ENCODE measurements around the gene ZNF783.

The ZNF783 gene

GRCh38 chr7:149286811-149287400 is 24.9 kb downstream of the ZNF783 start:
- Histone ChIP-seq H3K27ac (ENCODE audit: insufficient read depth, low read depth, low read length, poor library complexity, severe bottlenecking) (no peak overlapping the region), H3K9me3 (ENCODE audit: control insufficient read depth, low read length) (no peaks in the 10 kb centered on the region), H3K4me3 (ENCODE audit: insufficient read depth, low read depth, low read length) (no peak overlapping the region), H3K4me1 (ENCODE audit: control insufficient read depth, insufficient read depth, low read length) (peaks cover 8% of the 10 kb centered on the region), H3K27me3 (ENCODE audit: control insufficient read depth, insufficient read depth, low read length, poor library complexity, severe bottlenecking) (peaks cover 17% of the 10 kb centered on the region), H3K36me3 (ENCODE audit: control insufficient read depth, insufficient read depth, low read length) (peaks cover 5% of the 10 kb centered on the region)
- WGBS, 2 experiments, result 94 to 95% methylated on average over 6 of the region's 6 CpGs

DNA sequence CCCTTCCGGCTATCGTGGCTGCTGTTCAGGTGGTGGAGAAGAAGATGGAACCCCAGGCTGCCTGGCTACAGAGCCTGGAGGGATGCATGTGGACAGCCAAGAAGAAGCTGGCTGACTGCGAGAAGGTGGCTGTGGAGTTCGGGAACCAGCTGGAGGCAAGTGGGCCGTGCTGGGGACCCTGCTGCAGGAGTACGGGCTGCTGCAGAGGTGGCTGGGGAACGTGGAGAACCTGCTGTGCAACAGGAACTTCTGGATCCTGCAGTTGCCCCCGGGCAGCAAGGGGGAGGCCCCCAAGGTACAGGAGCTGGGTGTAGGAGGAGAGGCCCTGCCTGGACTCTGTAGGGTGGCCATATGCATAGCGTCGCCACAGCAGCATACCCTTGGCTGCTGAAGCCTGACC is 25.6 kb downstream of the ZNF783 start:
- peaks cover 17% of the 10 kb centered on the region for H3K27me3 ChIP-seq (ENCODE audit: control insufficient read depth, insufficient read depth, low read length, poor library complexity, severe bottlenecking)
- no peaks in the 10 kb centered on the region for H3K36me3 ChIP-seq (ENCODE audit: control insufficient read depth, insufficient read depth, low read length)
- peaks cover 8% of the 10 kb centered on the region for H3K4me1 ChIP-seq (ENCODE audit: control insufficient read depth, insufficient read depth, low read length)
- no peaks in the 10 kb centered on the region for H3K9me3 ChIP-seq (ENCODE audit: control insufficient read depth, low read length)
- WGBS, 2 experiments, result 91 to 92% methylated on average over 10 of the region's 10 CpGs
- H3K27ac ChIP-seq (ENCODE audit: insufficient read depth, low read depth, low read length, poor library complexity, severe bottlenecking), result no peak overlapping the region
- no peak overlapping the region for H3K4me3 ChIP-seq (ENCODE audit: insufficient read depth, low read depth, low read length)

GRCh38 chr7:149289262-149289661 is 27.3 kb downstream of the ZNF783 start:
- 93 to 94% methylated on average over 8 of the region's 8 CpGs for WGBS, 2 experiments
- Histone ChIP-seq H3K27ac (ENCODE audit: insufficient read depth, low read depth, low read length, poor library complexity, severe bottlenecking) (no peak overlapping the region), H3K27me3 (ENCODE audit: control insufficient read depth, insufficient read depth, low read length, poor library complexity, severe bottlenecking) (peaks cover 16% of the 10 kb centered on the region), H3K36me3 (ENCODE audit: control insufficient read depth, insufficient read depth, low read length) (no peaks in the 10 kb centered on the region), H3K9me3 (ENCODE audit: control insufficient read depth, low read length) (no peaks in the 10 kb centered on the region), H3K4me1 (ENCODE audit: control insufficient read depth, insufficient read depth, low read length) (peaks cover 8% of the 10 kb centered on the region), H3K4me3 (ENCODE audit: insufficient read depth, low read depth, low read length) (no peak overlapping the region)

DNA sequence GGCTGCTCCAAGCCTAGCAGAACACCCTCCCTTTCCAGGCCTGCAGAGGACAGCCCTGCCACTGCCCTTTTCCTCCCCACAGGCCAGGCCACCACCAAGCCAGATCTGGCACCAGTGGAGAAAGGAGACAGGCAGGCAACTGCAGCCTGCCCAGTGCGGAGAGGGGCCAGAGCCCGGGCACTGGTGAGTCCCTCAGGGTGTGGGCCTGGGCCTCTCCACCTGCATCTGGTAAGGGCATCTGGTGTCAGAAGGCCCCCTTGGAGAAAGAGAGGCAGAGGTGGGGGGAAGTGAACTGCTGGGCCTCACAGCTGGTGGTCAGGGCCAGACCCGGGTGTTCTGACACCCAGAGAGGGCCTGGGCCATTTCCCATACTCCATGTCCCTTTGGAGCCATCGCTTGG is 27.9 kb downstream of the ZNF783 start:
- Histone ChIP-seq H3K36me3 (ENCODE audit: control insufficient read depth, insufficient read depth, low read length) (no peaks in the 10 kb centered on the region), H3K4me1 (ENCODE audit: control insufficient read depth, insufficient read depth, low read length) (peaks cover 8% of the 10 kb centered on the region), H3K27me3 (ENCODE audit: control insufficient read depth, insufficient read depth, low read length, poor library complexity, severe bottlenecking) (peaks cover 11% of the 10 kb centered on the region), H3K4me3 (ENCODE audit: insufficient read depth, low read depth, low read length) (no peak overlapping the region), H3K27ac (ENCODE audit: insufficient read depth, low read depth, low read length, poor library complexity, severe bottlenecking) (no peak overlapping the region), H3K9me3 (ENCODE audit: control insufficient read depth, low read length) (no peaks in the 10 kb centered on the region)
- WGBS, 2 experiments, result 93 to 96% methylated on average over 4 of the region's 4 CpGs

DNA sequence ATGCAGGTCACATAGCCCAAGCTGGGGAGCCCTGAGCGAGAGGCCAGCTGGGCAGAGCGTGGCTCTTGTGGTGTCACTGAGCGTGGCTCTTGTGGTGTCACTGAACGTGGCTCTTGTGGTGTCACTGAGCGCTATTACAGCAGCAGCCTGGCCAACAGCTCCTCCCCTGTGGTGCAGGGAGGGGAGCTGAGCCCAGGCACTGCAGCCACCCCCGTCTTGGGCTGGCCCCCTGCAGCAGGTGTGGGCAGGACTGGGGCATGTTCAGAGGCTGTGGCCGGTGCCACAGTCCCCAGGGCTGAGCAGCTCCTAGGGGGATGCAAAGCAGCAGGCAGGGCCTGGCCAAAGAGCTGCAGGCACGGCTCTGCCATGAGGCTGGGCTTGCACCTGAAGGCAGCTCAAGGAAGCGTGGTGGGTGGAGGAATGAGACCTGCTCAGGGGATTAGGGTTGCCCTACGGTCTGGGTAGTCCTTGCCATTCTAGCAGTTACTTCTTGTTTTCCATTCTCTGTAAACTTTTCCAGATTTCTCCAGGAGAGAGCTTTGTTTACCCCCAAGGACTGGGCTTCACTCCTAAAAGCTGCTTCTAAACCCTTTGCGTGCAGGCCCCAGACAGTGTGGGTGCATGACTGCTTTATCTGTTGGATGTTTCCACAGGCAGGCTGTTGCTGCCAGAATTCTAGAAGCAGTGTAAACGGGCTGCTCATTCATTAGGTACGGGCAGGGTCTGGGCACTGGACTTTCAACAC is 29.2 kb downstream of the ZNF783 start:
- Histone ChIP-seq H3K4me1 (ENCODE audit: control insufficient read depth, insufficient read depth, low read length) (peaks cover under 1% of the 10 kb centered on the region), H3K4me3 (ENCODE audit: insufficient read depth, low read depth, low read length) (no peak overlapping the region), H3K27me3 (ENCODE audit: control insufficient read depth, insufficient read depth, low read length, poor library complexity, severe bottlenecking) (peaks cover 1% of the 10 kb centered on the region), H3K9me3 (ENCODE audit: control insufficient read depth, low read length) (no peaks in the 10 kb centered on the region), H3K27ac (ENCODE audit: insufficient read depth, low read depth, low read length, poor library complexity, severe bottlenecking) (no peak overlapping the region), H3K36me3 (ENCODE audit: control insufficient read depth, insufficient read depth, low read length) (no peaks in the 10 kb centered on the region)
- 86 to 88% methylated on average over 13 of the region's 13 CpGs for WGBS, 2 experiments

DNA sequence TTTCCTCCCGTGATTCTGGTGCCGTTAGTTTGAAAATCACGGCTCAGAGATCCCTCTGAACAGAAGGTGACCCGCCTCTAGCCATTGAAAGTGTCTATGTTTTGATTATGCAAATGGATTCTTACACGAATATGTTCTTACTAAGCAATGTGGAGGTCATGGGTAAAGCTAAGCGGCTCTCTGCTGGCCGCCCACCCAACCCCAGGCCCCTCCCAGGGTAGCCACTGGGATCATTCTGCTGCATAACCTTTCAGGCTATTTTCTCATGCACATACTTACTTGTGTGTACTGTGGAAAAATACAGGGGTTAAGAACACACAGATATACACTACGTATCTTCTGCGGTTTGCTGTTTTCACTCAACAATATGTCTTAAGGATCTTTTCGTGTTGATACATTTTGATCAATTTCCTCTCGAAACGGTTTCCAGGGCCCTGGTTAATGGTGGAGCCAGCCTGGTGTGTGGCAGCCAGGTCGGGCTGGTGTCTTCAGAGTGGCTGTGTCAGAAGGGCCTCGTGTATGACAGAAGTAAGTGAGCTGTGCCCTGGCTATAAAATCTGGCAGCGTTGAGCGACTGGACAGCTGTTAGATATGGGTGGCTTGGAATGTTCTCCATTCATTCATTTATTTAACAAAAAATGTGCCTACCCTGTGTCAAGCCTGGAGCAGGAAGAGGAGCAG is 29.9 kb downstream of the ZNF783 start:
- no peaks in the 10 kb centered on the region for H3K27me3 ChIP-seq (ENCODE audit: control insufficient read depth, insufficient read depth, low read length, poor library complexity, severe bottlenecking)
- H3K4me1 ChIP-seq (ENCODE audit: control insufficient read depth, insufficient read depth, low read length), result no peaks in the 10 kb centered on the region
- no peaks in the 10 kb centered on the region for H3K9me3 ChIP-seq (ENCODE audit: control insufficient read depth, low read length)
- H3K36me3 ChIP-seq (ENCODE audit: control insufficient read depth, insufficient read depth, low read length), result no peaks in the 10 kb centered on the region
- 93 to 94% methylated on average over 16 of the region's 16 CpGs for WGBS, 2 experiments
- H3K27ac ChIP-seq (ENCODE audit: insufficient read depth, low read depth, low read length, poor library complexity, severe bottlenecking), result no peak overlapping the region
- no peak overlapping the region for H3K4me3 ChIP-seq (ENCODE audit: insufficient read depth, low read depth, low read length)

DNA sequence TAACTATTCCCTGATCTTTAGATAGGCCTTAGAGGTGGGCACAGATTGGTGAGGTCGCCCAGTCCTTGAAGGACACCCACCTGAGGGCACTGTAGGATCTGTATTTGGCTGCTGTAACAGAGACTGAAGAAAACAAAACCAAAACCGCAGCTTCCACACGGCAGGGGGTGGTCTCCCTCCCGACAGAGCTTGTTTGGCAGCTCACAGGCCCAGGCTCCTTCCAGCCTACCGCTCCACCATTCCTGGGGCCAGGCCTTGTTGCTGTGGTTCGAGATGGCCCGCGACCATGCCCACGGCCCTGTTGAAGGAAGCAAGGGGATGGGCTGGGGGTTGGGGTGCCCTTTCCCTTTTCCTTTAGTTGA is 30.4 kb downstream of the ZNF783 start:
- Histone ChIP-seq H3K27me3 (ENCODE audit: control insufficient read depth, insufficient read depth, low read length, poor library complexity, severe bottlenecking) (no peaks in the 10 kb centered on the region), H3K27ac (ENCODE audit: insufficient read depth, low read depth, low read length, poor library complexity, severe bottlenecking) (no peak overlapping the region), H3K4me3 (ENCODE audit: insufficient read depth, low read depth, low read length) (no peak overlapping the region), H3K36me3 (ENCODE audit: control insufficient read depth, insufficient read depth, low read length) (no peaks in the 10 kb centered on the region), H3K4me1 (ENCODE audit: control insufficient read depth, insufficient read depth, low read length) (no peaks in the 10 kb centered on the region), H3K9me3 (ENCODE audit: control insufficient read depth, low read length) (no peaks in the 10 kb centered on the region)
- 77 to 83% methylated on average over 9 of the region's 9 CpGs for WGBS, 2 experiments

DNA sequence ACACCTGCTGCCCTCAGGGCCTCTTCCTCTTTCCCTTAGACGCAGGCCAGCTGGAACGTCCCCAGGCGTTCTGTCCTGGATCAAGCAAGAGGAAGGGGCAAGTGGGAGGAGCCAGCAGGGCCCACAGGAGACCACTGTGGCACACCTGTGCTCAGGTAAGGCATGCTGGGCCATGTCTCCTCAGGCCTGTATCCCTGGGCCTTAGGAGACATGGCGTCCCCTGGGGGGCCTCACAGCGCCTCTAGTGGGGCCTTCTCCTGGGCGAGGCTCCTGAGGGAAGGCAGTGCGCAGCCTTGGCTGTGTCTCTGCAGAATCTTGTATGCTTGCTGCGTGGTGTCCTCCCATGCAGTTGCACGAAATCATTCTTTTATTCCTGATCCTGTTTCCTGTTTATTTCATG is 31.3 kb downstream of the ZNF783 start:
- H3K27me3 ChIP-seq (ENCODE audit: control insufficient read depth, insufficient read depth, low read length, poor library complexity, severe bottlenecking), result no peaks in the 10 kb centered on the region
- no peak overlapping the region for H3K4me3 ChIP-seq (ENCODE audit: insufficient read depth, low read depth, low read length)
- H3K4me1 ChIP-seq (ENCODE audit: control insufficient read depth, insufficient read depth, low read length), result no peaks in the 10 kb centered on the region
- H3K9me3 ChIP-seq (ENCODE audit: control insufficient read depth, low read length), result no peaks in the 10 kb centered on the region
- H3K36me3 ChIP-seq (ENCODE audit: control insufficient read depth, insufficient read depth, low read length), result no peaks in the 10 kb centered on the region
- 94 to 95% methylated on average over 9 of the region's 9 CpGs for WGBS, 2 experiments
- H3K27ac ChIP-seq (ENCODE audit: insufficient read depth, low read depth, low read length, poor library complexity, severe bottlenecking), result no peak overlapping the region

DNA sequence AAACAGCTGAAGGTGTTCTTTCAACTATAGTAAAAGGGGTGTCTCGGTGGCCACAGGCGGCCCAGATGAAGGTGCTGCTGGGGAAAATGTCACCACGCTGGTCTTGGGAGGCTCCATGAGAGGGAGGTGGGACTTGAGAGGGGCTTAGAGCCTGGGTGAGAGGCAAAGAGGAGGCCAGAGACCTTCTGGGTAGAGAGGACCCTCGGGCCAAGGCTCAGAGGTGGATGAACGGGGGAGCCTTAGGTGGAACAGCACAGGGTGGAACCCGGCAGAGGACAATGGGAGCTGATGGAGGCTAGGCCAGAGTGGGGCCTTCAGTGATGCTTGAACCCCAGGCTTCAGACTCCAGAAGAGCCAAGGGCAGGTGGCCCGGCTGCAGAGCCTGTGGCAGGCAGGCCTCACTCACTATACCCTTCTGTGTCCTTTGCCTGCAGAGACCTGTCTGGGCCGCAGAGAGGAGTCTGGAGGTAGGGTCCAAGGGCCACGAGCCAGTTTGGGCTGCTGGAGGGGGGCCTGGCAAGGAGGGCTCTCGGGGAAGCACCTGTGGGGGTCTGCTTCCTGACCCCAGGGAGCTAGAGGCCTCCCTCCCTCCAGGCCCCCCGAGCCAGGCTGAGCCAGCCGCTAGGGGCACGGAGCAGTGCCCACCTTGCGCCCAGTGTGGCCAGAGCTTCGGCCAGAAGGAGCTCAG is 32.1 kb downstream of the ZNF783 start:
- Histone ChIP-seq H3K4me3 (ENCODE audit: insufficient read depth, low read depth, low read length) (no peak overlapping the region), H3K4me1 (ENCODE audit: control insufficient read depth, insufficient read depth, low read length) (no peaks in the 10 kb centered on the region), H3K27ac (ENCODE audit: insufficient read depth, low read depth, low read length, poor library complexity, severe bottlenecking) (no peak overlapping the region), H3K27me3 (ENCODE audit: control insufficient read depth, insufficient read depth, low read length, poor library complexity, severe bottlenecking) (no peaks in the 10 kb centered on the region), H3K36me3 (ENCODE audit: control insufficient read depth, insufficient read depth, low read length) (no peaks in the 10 kb centered on the region), H3K9me3 (ENCODE audit: control insufficient read depth, low read length) (peaks cover 2% of the 10 kb centered on the region)
- WGBS, 2 experiments, result 93 to 94% methylated on average over 15 of the region's 15 CpGs

Measured in ectodermal cell (in vitro differentiated cells).